EL (cell line): Measurements from ENCODE around the gene CLEC12A.
"Not testable (repeated sequence)": the region's sequence is repeated elsewhere in the genome, so short reads cannot be mapped to it uniquely, and the experiment has no call there.

Source experiments
- DNase-seq: peaks from one replicate; pipeline ENCODE4 v3.0.0-alpha.2; 2016

Gene CLEC12A

GRCh38 chr12:9971181-9971580 is at the start of gene CLEC12A:
Gene CLEC12A, plus strand, starts transcription at chr12:9971409. Its CDS starts 188 bp downstream, at chr12:9971597.
- DNase-seq = no peak

- DNase-seq = no peak
Measured at GRCh38 chr12:9922429-9922828, 48.8 kb upstream of the CLEC12A start.

- peak; percentile 38 for DNase-seq
Measured at GRCh38 chr12:9925705-9926393, 45.4 kb upstream of the CLEC12A start.

GRCh38 chr12:9926876-9927275 is 44.3 kb upstream of the CLEC12A start:
- no peak for DNase-seq

GRCh38 chr12:9928607-9929006 is 42.6 kb upstream of the CLEC12A start:
- DNase-seq = no peak

GRCh38 chr12:9931245-9931644 is 40.0 kb upstream of the CLEC12A start:
- DNase-seq = no peak

- no peak for DNase-seq
Measured at GRCh38 chr12:9932270-9932669, 38.9 kb upstream of the CLEC12A start, which contains the start of gene CLEC2A. Gene CLEC2A, minus strand, starts transcription at chr12:9932370. Its CDS starts 41 bp downstream, at chr12:9932329.

- DNase-seq = no peak
Measured at GRCh38 chr12:9933958-9934357, 37.3 kb upstream of the CLEC12A start.

- DNase-seq = no peak
Measured at GRCh38 chr12:9935026-9935425, 36.2 kb upstream of the CLEC12A start.

GRCh38 chr12:9936591-9936990 is 34.6 kb upstream of the CLEC12A start:
- no peak for DNase-seq

GRCh38 chr12:9940375-9940774 is 30.8 kb upstream of the CLEC12A start:
- DNase-seq = no peak

- no peak for DNase-seq
Measured at GRCh38 chr12:9941838-9942237, 29.4 kb upstream of the CLEC12A start.

GRCh38 chr12:9943240-9943639 is 28.0 kb upstream of the CLEC12A start:
- DNase-seq = no peak

- no peak for DNase-seq
Measured at GRCh38 chr12:9944391-9944790, 26.8 kb upstream of the CLEC12A start.

- DNase-seq = no peak
Measured at GRCh38 chr12:9947674-9948073, 23.5 kb upstream of the CLEC12A start.

- no peak for DNase-seq
Measured at GRCh38 chr12:9948606-9949296, 22.5 kb upstream of the CLEC12A start.

GRCh38 chr12:9951026-9951675 is 20.1 kb upstream of the CLEC12A start:
- no peak for DNase-seq

GRCh38 chr12:9952954-9953729 is 18.1 kb upstream of the CLEC12A start:
- not testable (repeated sequence) for DNase-seq

- no peak for DNase-seq
Measured at GRCh38 chr12:9957834-9958233, 13.4 kb upstream of the CLEC12A start.

GRCh38 chr12:9960590-9960989 is 10.6 kb upstream of the CLEC12A start:
- DNase-seq = no peak

- no peak for DNase-seq
Measured at GRCh38 chr12:9961106-9961505, 10.1 kb upstream of the CLEC12A start.

- no peak for DNase-seq
Measured at GRCh38 chr12:9961901-9962300, 9.3 kb upstream of the CLEC12A start.

- no peak for DNase-seq
Measured at GRCh38 chr12:9969673-9970072, 1.5 kb upstream of the CLEC12A start.
